ENCODE results near the gene PCSK7. TPM values are rescaled to one million over a fixed set of nuclear protein-coding genes. Genes with fewer than 3 reads are reported as not detected.

Gene PCSK7
- total RNA-seq, 6 donors from 2014 or later, result 45.0 to 138 (median 63.8) TPM

- TF ChIP-seq CTCF (IDR thresholded peaks at IDR 0.05) (no peak), POLR2A (IDR thresholded peaks at IDR 0.05) (no peak), POLR2AphosphoS5 (IDR thresholded peaks at IDR 0.05) (no peak)
- H3K4me1 ChIP-seq, result peaks cover 3 to 18% (median 7%) of the 10 kb centered on the region in 4 donors
- no peak overlapping the region for H3K4me3 ChIP-seq
- peaks cover 0 to 73% (median 62%) of the 10 kb centered on the region in 4 donors for H3K36me3 ChIP-seq
- 95% methylated on average over 14 to 15 of the region's 15 CpGs for WGBS, 2 donors
- H3K9me3 ChIP-seq, result no peaks in the 10 kb centered on the region
- no peaks in the 10 kb centered on the region for H3K27me3 ChIP-seq
- H3K27ac ChIP-seq, result no peak overlapping the region
- ATAC-seq (ENCODE audit: low FRiP score in 2 of 2) (no peak), DNase-seq (no peak)
Measured at GRCh38 chr11:117193130-117194020, 38.5 kb downstream of the PCSK7 start.

- DNase-seq, result peak in 1 of 2 donors; percentile 61
- H3K36me3 ChIP-seq, result peaks cover 0 to 83% (median 70%) of the 10 kb centered on the region in 4 donors
- no peak for TF ChIP-seq CTCF (IDR thresholded peaks at IDR 0.05)
- TF ChIP-seq EP300 (IDR thresholded peaks at IDR 0.05), result no peak
- no peak for TF ChIP-seq POLR2A (IDR thresholded peaks at IDR 0.05)
- no peak for TF ChIP-seq POLR2AphosphoS5 (IDR thresholded peaks at IDR 0.05)
- no peak overlapping the region for H3K27ac ChIP-seq
- H3K4me1 ChIP-seq, result peaks cover 0 to 13% (median 1%) of the 10 kb centered on the region in 4 donors
- no peak for ATAC-seq (ENCODE audit: low FRiP score in 2 of 2)
- 92 to 97% methylated on average over 13 to 16 of the region's 17 CpGs for WGBS, 2 donors
- H3K4me3 ChIP-seq, result no peak overlapping the region
- no peaks in the 10 kb centered on the region for H3K27me3 ChIP-seq
- no peaks in the 10 kb centered on the region for H3K9me3 ChIP-seq
Measured at GRCh38 chr11:117192401-117192875, 39.4 kb downstream of the PCSK7 start.

- no peak overlapping the region for H3K4me3 ChIP-seq
- no peak overlapping the region for H3K27ac ChIP-seq
- WGBS, 2 donors, result 92 to 93% methylated on average over 25 to 26 of the region's 26 CpGs
- peak in 1 of 2 donors; percentile 50 for DNase-seq
- no peak for ATAC-seq (ENCODE audit: low FRiP score in 2 of 2)
- no peaks in the 10 kb centered on the region for H3K27me3 ChIP-seq
- no peaks in the 10 kb centered on the region for H3K9me3 ChIP-seq
- peaks cover 0 to 89% (median 73%) of the 10 kb centered on the region in 4 donors for H3K36me3 ChIP-seq
- TF ChIP-seq POLR2AphosphoS5 (IDR thresholded peaks at IDR 0.05), result no peak
- TF ChIP-seq EP300 (IDR thresholded peaks at IDR 0.05), result no peak
- no peak for TF ChIP-seq POLR2A (IDR thresholded peaks at IDR 0.05)
- no peak for TF ChIP-seq CTCF (IDR thresholded peaks at IDR 0.05)
- H3K4me1 ChIP-seq, result peaks cover 0 to 13% (median 1%) of the 10 kb centered on the region in 4 donors
Measured at GRCh38 chr11:117191680-117192400, 40.0 kb downstream of the PCSK7 start.

- Histone ChIP-seq H3K36me3 (peaks cover 0 to 86% (median 65%) of the 10 kb centered on the region in 4 donors), H3K9me3 (no peaks in the 10 kb centered on the region), H3K4me3 (no peak overlapping the region), H3K4me1 (peaks cover 0 to 17% (median 3%) of the 10 kb centered on the region in 4 donors), H3K27ac (peak overlapping the region in 2 of 4 donors; percentile 55 to 77), H3K27me3 (no peaks in the 10 kb centered on the region)
- TF ChIP-seq CTCF (IDR thresholded peaks at IDR 0.05), result no peak
- no peak for TF ChIP-seq POLR2AphosphoS5 (IDR thresholded peaks at IDR 0.05)
- no peak for TF ChIP-seq POLR2A (IDR thresholded peaks at IDR 0.05)
- no peak for TF ChIP-seq EP300 (IDR thresholded peaks at IDR 0.05)
- ATAC-seq (ENCODE audit: low FRiP score in 2 of 2) (no peak), DNase-seq (peak; percentile 15 to 50)
- WGBS, 2 donors, result 83 to 87% methylated on average over 5 to 8 of the region's 8 CpGs
Measured at GRCh38 chr11:117189941-117190544, 41.8 kb downstream of the PCSK7 start.
